ENCODE data around the gene STAB1.

- no peak for TF ChIP-seq POLR2A (IDR thresholded peaks at IDR 0.05)
- TF ChIP-seq CTCF (IDR thresholded peaks at IDR 0.05): no peak
- no peak for TF ChIP-seq POLR2AphosphoS5 (IDR thresholded peaks at IDR 0.05)
- no peak for TF ChIP-seq EP300 (IDR thresholded peaks at IDR 0.05)
Measured at GRCh38 chr3:52490035-52490938, 4.9 kb upstream of the STAB1 start.
